Kasumi-1 (cell line): ENCODE measurements around the gene CMSS1.

Source experiments
- DNase-seq, 2 experiments: peaks; one replicate each; lab custom pipeline; 2025; lab: John Stamatoyannopoulos, UW

Gene CMSS1

GRCh38 chr3:100149713-100150415, 332.2 kb downstream of the CMSS1 start:
- DNase-seq: no peak

GRCh38 chr3:100150473-100150872, 332.8 kb downstream of the CMSS1 start:
- DNase-seq: no peak

- peak; percentile 33 to 34 for DNase-seq
These were observed 333.5 kb downstream of the CMSS1 start for GRCh38 chr3:100151024-100151707.

GRCh38 chr3:100154171-100154570, 336.5 kb downstream of the CMSS1 start:
- DNase-seq: no peak

GRCh38 chr3:100155128-100155527, 337.5 kb downstream of the CMSS1 start:
- DNase-seq: peak; percentile 2 to 8

- DNase-seq: no peak
These were observed 337.9 kb downstream of the CMSS1 start for GRCh38 chr3:100155590-100155989.

GRCh38 chr3:100157685-100158084, 340.0 kb downstream of the CMSS1 start:
- DNase-seq: no peak

GRCh38 chr3:100158918-100159330, 341.3 kb downstream of the CMSS1 start:
- no peak for DNase-seq

GRCh38 chr3:100159331-100160153, 341.9 kb downstream of the CMSS1 start:
- DNase-seq: no peak

- no peak for DNase-seq
These were observed 342.9 kb downstream of the CMSS1 start for GRCh38 chr3:100160521-100160920.

GRCh38 chr3:100163787-100164186, 346.1 kb downstream of the CMSS1 start:
- DNase-seq: no peak

GRCh38 chr3:100164743-100165142, 347.1 kb downstream of the CMSS1 start:
- no peak for DNase-seq

GRCh38 chr3:100165926-100166550, 348.4 kb downstream of the CMSS1 start:
- DNase-seq: no peak

- DNase-seq: peak; percentile 4 to 6
These were observed 351.7 kb downstream of the CMSS1 start for GRCh38 chr3:100169201-100169920.

- DNase-seq: no peak
These were observed 352.8 kb downstream of the CMSS1 start for GRCh38 chr3:100170486-100170885.

- DNase-seq: no peak
These were observed 353.7 kb downstream of the CMSS1 start for GRCh38 chr3:100171211-100171914.

GRCh38 chr3:100173961-100174360, 356.3 kb downstream of the CMSS1 start:
- DNase-seq: no peak

- DNase-seq: no peak
These were observed 358.1 kb downstream of the CMSS1 start for GRCh38 chr3:100175637-100176280.

- DNase-seq: no peak
These were observed 362.2 kb downstream of the CMSS1 start for GRCh38 chr3:100179692-100180349.

GRCh38 chr3:100183608-100184125, 366.0 kb downstream of the CMSS1 start:
- DNase-seq: peak in 1 of 2 experiments; percentile 4
